B cell (primary cell): ENCODE data around the gene GPC5. TPM values are rescaled to one million over a fixed set of nuclear protein-coding genes. Genes with fewer than 3 reads are reported as not detected.

ENCODE experiments used
- ATAC-seq: fragments of 200-7000 bp; cut with Tn5 transposase; one replicate; pipeline ENCODE4 v1.10.0; 2021; ENCODE audit warnings: low read depth, mild to moderate bottlenecking, moderate number of reproducible peaks, moderate library complexity
- CTCF ChIA-PET: fragments of 350-600 bp; sonication (Branson Sonifier 250); formaldehyde crosslinking; loops from one replicate; lab custom pipeline; 2021; ENCODE audit warnings: antibody characterized with exemption, inconsistent platforms; lab: Charles Lee
- POLR2A ChIA-PET: fragments of 350-600 bp; sonication (Branson Sonifier 250); formaldehyde crosslinking; loops from one replicate; lab custom pipeline; 2021; ENCODE audit warnings: antibody characterized with exemption; lab: Charles Lee
- DNase-seq: peaks from one replicate; pipeline ENCODE4 v3.0.0; 2013
- H2AFZ ChIP-seq: 2 replicates; pipeline ENCODE4 v1.6.1; 2012; ENCODE audit warnings: mild to moderate bottlenecking, low read depth, low read length; ENCODE audit not compliant: insufficient read depth, poor library complexity, severe bottlenecking
- H3K27ac ChIP-seq, 2 donors: 1 replicate in 1 of 2; 2 replicates in 1 of 2; pipeline ENCODE4 v1.5.1; 2012 to 2013; ENCODE audit warnings: low read length in 2 of 2, mild to moderate bottlenecking in 2 of 2, moderate library complexity in 1 of 2
- H3K27me3 ChIP-seq, 4 experiments: fragments of 200-600 bp in 1 of 4; sonication (generic) in 1 of 4; replicated peaks in 1 of 4; 1 replicate in 2 of 4; 2 replicates in 2 of 4; pipeline versions ENCODE4 v1.6.1 to v1.7.0; 2013 to 2016; ENCODE audit warnings: low read length in 3 of 4, mild to moderate bottlenecking in 2 of 4, mixed read lengths in 1 of 4, moderate library complexity in 1 of 4; ENCODE audit not compliant: insufficient read depth in 4 of 4, control insufficient read depth in 3 of 4; ENCODE audit errors: control extremely low read depth in 1 of 4
- H3K36me3 ChIP-seq, 2 experiments: replicated peaks in 1 of 2; 1 replicate in 1 of 2; 2 replicates in 1 of 2; pipeline versions ENCODE4 v1.6.1 to v1.7.1; 2013; ENCODE audit warnings: low read length in 1 of 2; ENCODE audit not compliant: insufficient read depth in 2 of 2, control insufficient read depth in 1 of 2; ENCODE audit errors: control extremely low read depth in 1 of 2, extremely low read depth in 1 of 2
- H3K4me1 ChIP-seq, 2 donors: fragments of 200-600 bp in 1 of 2; sonication (generic) in 1 of 2; 1 replicate in 1 of 2; 2 replicates in 1 of 2; pipeline versions ENCODE4 v1.5.1 to v1.6.1; 2013 to 2017; ENCODE audit warnings: low read length in 2 of 2; ENCODE audit not compliant: control insufficient read depth in 2 of 2, insufficient read depth in 2 of 2
- H3K4me2 ChIP-seq: replicated peaks from 2 replicates; pipeline ENCODE3; 2012; ENCODE audit warnings: mild to moderate bottlenecking, low read depth, low read length; ENCODE audit not compliant: poor library complexity, severe bottlenecking
- H3K4me3 ChIP-seq, 5 experiments: fragments of 200-600 bp in 1 of 5; sonication (generic) in 1 of 5; 1 replicate in 3 of 5; 2 replicates in 2 of 5; pipeline versions ENCODE4 v1.5.1 to v1.7.0; 2011 to 2016; ENCODE audit warnings: low read length in 4 of 5, mild to moderate bottlenecking in 4 of 5, low read depth in 2 of 5, control low read depth in 1 of 5, moderate library complexity in 1 of 5; ENCODE audit not compliant: insufficient read depth in 1 of 5; ENCODE audit errors: control extremely low read depth in 1 of 5, extremely low read depth in 1 of 5
- H3K79me2 ChIP-seq: fragments of 200-600 bp; sonication (generic); one replicate; pipeline ENCODE4 v1.6.0; 2016; ENCODE audit warnings: low read length; ENCODE audit not compliant: control insufficient read depth, insufficient read depth
- H3K9ac ChIP-seq: fragments of 200-600 bp; sonication (generic); 2 replicates; pipeline ENCODE4 v1.6.1; 2017; ENCODE audit warnings: mild to moderate bottlenecking, low read length, moderate library complexity
- H3K9me3 ChIP-seq, 3 donors: one replicate each; pipeline versions ENCODE4 v1.6.1 to v1.7.1; 2013; ENCODE audit warnings: low read length in 2 of 3; ENCODE audit not compliant: control insufficient read depth in 2 of 3, insufficient read depth in 1 of 3; ENCODE audit errors: control extremely low read depth in 1 of 3
- H4K20me1 ChIP-seq: 2 replicates; pipeline ENCODE4 v1.6.0; 2012; ENCODE audit warnings: mild to moderate bottlenecking, low read length; ENCODE audit not compliant: insufficient read depth, control insufficient read depth, poor library complexity, severe bottlenecking
- H3K27ac Mint-ChIP-seq: one replicate; pipeline ENCODE4 v1.8.0; 2021; ENCODE audit warnings: mixed read lengths
- H3K27me3 Mint-ChIP-seq: one replicate; pipeline ENCODE4 v1.8.0; 2021; ENCODE audit warnings: mixed read lengths
- H3K4me1 Mint-ChIP-seq: one replicate; pipeline ENCODE4 v1.8.0; 2021; ENCODE audit warnings: mixed read lengths
- H3K4me3 Mint-ChIP-seq: one replicate; pipeline ENCODE4 v1.8.0; 2021; ENCODE audit warnings: mixed read lengths
- H3K9me3 Mint-ChIP-seq: one replicate; pipeline ENCODE4 v1.8.0; 2022; ENCODE audit warnings: mixed read lengths; ENCODE audit not compliant: insufficient read depth
- EZH2 ChIP-seq: IDR thresholded peaks from 2 replicates; pipeline ENCODE4 v1.6.1; 2012; ENCODE audit warnings: borderline replicate concordance, low read depth, mild to moderate bottlenecking, moderate library complexity, low read length; ENCODE audit not compliant: insufficient read depth, poor library complexity, severe bottlenecking
- WGBS: methylation state at CpG from one replicate; pipeline ENCODE4 v1.1.5; 2013; ENCODE audit warnings: missing lambda C conversion rate; ENCODE audit not compliant: insufficient coverage; 5-methylcytosine and 5-hydroxymethylcytosine counted together
- intact Hi-C: fragments of 100-400 bp; cut with micrococcal nuclease; formaldehyde crosslinking; loops from one replicate; pipeline ENCODE4 v1.10.0; 2022
- polyA plus RNA-seq: library from polyadenylated mRNA; depleted of rRNA; stranded (reverse); fragments of >200 nt; gene quantifications from 2 replicates; pipeline ENCODE4 v1.2.3, GENCODE V29; 2012
- total RNA-seq, 2 donors: library from RNA; stranded (reverse); fragments of 120-200 nt in 1 of 2; gene quantifications; 1 replicate in 1 of 2; 2 replicates in 1 of 2; pipeline versions ENCODE4 v1.2.3 to v1.2.4, GENCODE V29; 2013 to 2022
- TF ChIP-seq, protein P1 (sequence below): fragments of 200-600 bp; IDR thresholded peaks from one replicate; pipeline ENCODE4 v1.8.0; 2022; ENCODE audit warnings: antibody characterized with exemption, mild to moderate bottlenecking

The GPC5 gene
- total and polyA plus RNA-seq, 2 donors (not counting 1 experiment from before 2014, with no cell fraction given): 0.15 to 0.30 TPM

DNA sequence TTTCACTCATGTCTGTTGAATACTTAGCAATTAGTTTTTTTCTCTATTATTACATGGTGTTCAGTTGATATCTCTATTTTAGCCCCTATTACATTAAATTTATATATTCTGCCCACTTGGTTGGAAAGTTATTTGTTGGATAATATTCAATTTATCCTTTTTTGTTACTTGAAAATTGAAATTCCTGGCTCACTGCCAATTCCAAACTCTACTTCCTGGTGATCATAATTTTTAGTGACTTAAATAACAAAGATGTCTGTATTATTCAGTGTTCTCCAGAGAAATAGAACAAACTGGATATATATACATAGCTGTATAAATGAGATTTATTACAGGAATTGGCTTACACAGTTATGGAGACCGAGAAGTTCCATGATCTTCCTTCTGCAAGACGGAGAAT is 93.6 kb downstream of the GPC5 start:
- peaks cover 0 to 1% (median 0%) of the 10 kb centered on the region in 3 donors for H3K9me3 ChIP-seq
- 78% methylated on average over 2 of the region's 2 CpGs for WGBS
- CTCF ChIA-PET: no interaction called here
- intact Hi-C loops: no loop called here
- ATAC-seq (no peak), DNase-seq (no peak)
- Mint-ChIP-seq H3K9me3 (no peaks in the 10 kb centered on the region), H3K4me1 (no peaks in the 10 kb centered on the region), H3K27me3 (no peaks in the 10 kb centered on the region), H3K27ac (no peak overlapping the region), H3K4me3 (no peak overlapping the region)
- no peak overlapping the region for H3K27ac ChIP-seq
- H3K4me3 ChIP-seq: no peak overlapping the region
- no peak overlapping the region for H3K9ac ChIP-seq
- H3K27me3 ChIP-seq: no peaks in the 10 kb centered on the region
- H3K79me2 ChIP-seq: no peaks in the 10 kb centered on the region
- TF ChIP-seq EZH2: no peak
- TF ChIP-seq, protein P1, sequence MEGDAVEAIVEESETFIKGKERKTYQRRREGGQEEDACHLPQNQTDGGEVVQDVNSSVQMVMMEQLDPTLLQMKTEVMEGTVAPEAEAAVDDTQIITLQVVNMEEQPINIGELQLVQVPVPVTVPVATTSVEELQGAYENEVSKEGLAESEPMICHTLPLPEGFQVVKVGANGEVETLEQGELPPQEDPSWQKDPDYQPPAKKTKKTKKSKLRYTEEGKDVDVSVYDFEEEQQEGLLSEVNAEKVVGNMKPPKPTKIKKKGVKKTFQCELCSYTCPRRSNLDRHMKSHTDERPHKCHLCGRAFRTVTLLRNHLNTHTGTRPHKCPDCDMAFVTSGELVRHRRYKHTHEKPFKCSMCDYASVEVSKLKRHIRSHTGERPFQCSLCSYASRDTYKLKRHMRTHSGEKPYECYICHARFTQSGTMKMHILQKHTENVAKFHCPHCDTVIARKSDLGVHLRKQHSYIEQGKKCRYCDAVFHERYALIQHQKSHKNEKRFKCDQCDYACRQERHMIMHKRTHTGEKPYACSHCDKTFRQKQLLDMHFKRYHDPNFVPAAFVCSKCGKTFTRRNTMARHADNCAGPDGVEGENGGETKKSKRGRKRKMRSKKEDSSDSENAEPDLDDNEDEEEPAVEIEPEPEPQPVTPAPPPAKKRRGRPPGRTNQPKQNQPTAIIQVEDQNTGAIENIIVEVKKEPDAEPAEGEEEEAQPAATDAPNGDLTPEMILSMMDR: no peak
- no peaks in the 10 kb centered on the region for H3K36me3 ChIP-seq
- H3K4me1 ChIP-seq: no peaks in the 10 kb centered on the region
- H4K20me1 ChIP-seq: no peaks in the 10 kb centered on the region
- POLR2A ChIA-PET: no interaction called here
- no peak overlapping the region for H3K4me2 ChIP-seq
- no peak overlapping the region for H2AFZ ChIP-seq

DNA sequence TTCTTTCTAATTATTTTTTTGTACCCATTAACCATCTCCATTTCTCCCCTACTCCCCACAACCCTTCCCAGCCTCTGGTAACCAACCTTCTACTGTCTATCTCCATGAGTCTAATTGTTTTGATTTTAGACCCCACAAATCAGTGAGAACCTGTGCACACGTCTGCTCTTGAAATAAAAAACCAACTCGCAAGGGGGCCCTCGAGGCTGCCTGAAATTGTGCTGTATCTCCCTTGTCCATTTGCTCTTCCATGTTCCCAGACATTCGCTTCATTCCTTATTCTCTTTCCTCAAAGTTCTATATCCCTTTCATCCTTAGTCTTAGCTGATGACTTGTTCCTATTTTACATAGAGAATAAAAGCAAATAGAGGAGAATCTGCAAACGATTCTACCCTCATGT is 95.0 kb downstream of the GPC5 start:
- no peak overlapping the region for H3K4me3 Mint-ChIP-seq
- WGBS: no CpG with 5 or more reads among the region's 5 CpGs

More for the DNA sequence above, 95.0 kb downstream of the GPC5 start:
- Histone ChIP-seq H3K4me2 (no peak overlapping the region), H3K36me3 (no peaks in the 10 kb centered on the region), H3K4me1 (no peaks in the 10 kb centered on the region), H3K9me3 (no peaks in the 10 kb centered on the region), H4K20me1 (no peaks in the 10 kb centered on the region), H3K9ac (no peak overlapping the region), H3K4me3 (no peak overlapping the region), H2AFZ (no peak overlapping the region), H3K27me3 (no peaks in the 10 kb centered on the region), H3K79me2 (no peaks in the 10 kb centered on the region), H3K27ac (no peak overlapping the region)
- TF ChIP-seq EZH2: no peak
- TF ChIP-seq, protein P1: no peak
- Mint-ChIP-seq H3K4me1 (no peaks in the 10 kb centered on the region), H3K9me3 (no peaks in the 10 kb centered on the region), H3K27me3 (no peaks in the 10 kb centered on the region), H3K27ac (no peak overlapping the region)
- ChIA-PET CTCF (no interaction called here), POLR2A (no interaction called here)
- no peak for ATAC-seq
- intact Hi-C loops: no loop called here
- no peak for DNase-seq
